ENCODE results near the gene COL6A2. TPM values are rescaled to one million over a fixed set of nuclear protein-coding genes. Genes with fewer than 3 reads are reported as not detected.

The COL6A2 gene
- total RNA-seq, 5 donors from 2014 or later (not counting 1 experiment from before 2014, with no cell fraction given) = 33.8 to 85.2 (median 60.7) TPM

- no peaks in the 10 kb centered on the region for H3K9me3 Mint-ChIP-seq
- peaks cover 0 to 71% of the 10 kb centered on the region in 2 experiments for H3K27me3 ChIP-seq (replicated peaks in 1 of 2; ENCODE audit: control insufficient read depth in 2 of 2, extremely low read depth in 1 of 2, insufficient read depth in 2 of 2, low read length in 1 of 2)
- H3K9me3 ChIP-seq = no peaks in the 10 kb centered on the region
- no peak overlapping the region for H3K4me3 ChIP-seq (ENCODE audit: control insufficient read depth in 1 of 2, extremely low read depth in 1 of 2, low read length in 1 of 2)
- no peak overlapping the region for H3K27ac ChIP-seq (ENCODE audit: low read length)
- peaks cover 18 to 50% of the 10 kb centered on the region in 2 donors for H3K27me3 Mint-ChIP-seq
- H3K4me1 ChIP-seq (ENCODE audit: control insufficient read depth in 1 of 2, extremely low read depth in 1 of 2, insufficient read depth in 2 of 2, low read length in 2 of 2) = peaks cover 0 to 16% of the 10 kb centered on the region in 2 experiments
- H3K4me1 Mint-ChIP-seq = peaks cover 6 to 13% (median 6%) of the 10 kb centered on the region in 3 donors
- no peaks in the 10 kb centered on the region for H3K36me3 Mint-ChIP-seq
- CTCF ChIA-PET = no interaction called here
- no peaks in the 10 kb centered on the region for H3K36me3 ChIP-seq (ENCODE audit: control insufficient read depth in 2 of 2, extremely low read depth in 1 of 2, insufficient read depth in 1 of 2, low read length in 1 of 2)
- ATAC-seq (replicated peaks in 1 of 4) (no peak), DNase-seq (no peak)
- POLR2A ChIA-PET = no interaction called here
- H3K4me3 Mint-ChIP-seq = no peak overlapping the region
- WGBS (ENCODE audit: insufficient coverage) = 80% methylated on average over 11 of the region's 13 CpGs
- no peak overlapping the region for H3K27ac Mint-ChIP-seq
Measured at GRCh38 chr21:46064870-46065214, 33.1 kb upstream of the COL6A2 start.

GRCh38 chr21:46065215-46065913 lies 32.5 kb upstream of the COL6A2 start:
- Histone ChIP-seq H3K36me3 (ENCODE audit: control insufficient read depth in 2 of 2, extremely low read depth in 1 of 2, insufficient read depth in 1 of 2, low read length in 1 of 2) (no peaks in the 10 kb centered on the region), H3K27ac (ENCODE audit: low read length) (no peak overlapping the region), H3K9me3 (no peaks in the 10 kb centered on the region), H3K4me1 (ENCODE audit: control insufficient read depth in 1 of 2, extremely low read depth in 1 of 2, insufficient read depth in 2 of 2, low read length in 2 of 2) (peaks cover 0 to 16% of the 10 kb centered on the region in 2 experiments), H3K27me3 (replicated peaks in 1 of 2; ENCODE audit: control insufficient read depth in 2 of 2, extremely low read depth in 1 of 2, insufficient read depth in 2 of 2, low read length in 1 of 2) (peaks cover 0 to 66% of the 10 kb centered on the region in 2 experiments), H3K4me3 (ENCODE audit: control insufficient read depth in 1 of 2, extremely low read depth in 1 of 2, low read length in 1 of 2) (peak overlapping the region in 1 of 2 donors; percentile 11)
- WGBS (ENCODE audit: insufficient coverage) = 36% methylated on average over 9 of the region's 22 CpGs
- Mint-ChIP-seq H3K27me3 (peaks cover 18 to 50% of the 10 kb centered on the region in 2 donors), H3K4me1 (peaks cover 6 to 13% (median 6%) of the 10 kb centered on the region in 3 donors), H3K9me3 (no peaks in the 10 kb centered on the region), H3K36me3 (no peaks in the 10 kb centered on the region), H3K27ac (peak overlapping the region; percentile 55 to 76), H3K4me3 (peak overlapping the region in 2 of 3 donors; percentile 41 to 74)
- POLR2A ChIA-PET = no interaction called here
- DNase-seq (peak in 1 of 35 experiments; percentile 24), ATAC-seq (replicated peaks in 1 of 4) (peak in 2 of 4 experiments; percentile 51 to 61)
- CTCF ChIA-PET = no interaction called here

GRCh38 chr21:46065914-46066551 lies 31.9 kb upstream of the COL6A2 start:
- H3K9me3 Mint-ChIP-seq = no peaks in the 10 kb centered on the region
- peak overlapping the region in 1 of 2 donors; percentile 76 for H3K27ac Mint-ChIP-seq
- H3K4me3 Mint-ChIP-seq = peak overlapping the region in 2 of 3 donors; percentile 41 to 74

GRCh38 chr21:46066591-46067331 lies 31.2 kb upstream of the COL6A2 start:
- H3K9me3 ChIP-seq = no peaks in the 10 kb centered on the region
- WGBS (ENCODE audit: insufficient coverage) = 87% methylated on average over 23 of the region's 29 CpGs
- no peaks in the 10 kb centered on the region for H3K36me3 ChIP-seq (ENCODE audit: control insufficient read depth in 2 of 2, extremely low read depth in 1 of 2, insufficient read depth in 1 of 2, low read length in 1 of 2)
- ChIA-PET CTCF (no interaction called here), POLR2A (no interaction called here)
- Mint-ChIP-seq H3K27ac (no peak overlapping the region), H3K27me3 (peaks cover 15 to 45% of the 10 kb centered on the region in 2 donors), H3K9me3 (no peaks in the 10 kb centered on the region), H3K36me3 (no peaks in the 10 kb centered on the region), H3K4me1 (peaks cover 6 to 13% (median 6%) of the 10 kb centered on the region in 3 donors), H3K4me3 (peak overlapping the region in 1 of 3 donors; percentile 74)
- H3K4me3 ChIP-seq (ENCODE audit: control insufficient read depth in 1 of 2, extremely low read depth in 1 of 2, low read length in 1 of 2) = no peak overlapping the region
- ATAC-seq (replicated peaks in 1 of 4) = no peak
- peaks cover 0 to 16% of the 10 kb centered on the region in 2 experiments for H3K4me1 ChIP-seq (ENCODE audit: control insufficient read depth in 1 of 2, extremely low read depth in 1 of 2, insufficient read depth in 2 of 2, low read length in 2 of 2)
- H3K27me3 ChIP-seq (replicated peaks in 1 of 2; ENCODE audit: control insufficient read depth in 2 of 2, extremely low read depth in 1 of 2, insufficient read depth in 2 of 2, low read length in 1 of 2) = peaks cover 0 to 59% of the 10 kb centered on the region in 2 experiments
- DNase-seq = no peak
- H3K27ac ChIP-seq (ENCODE audit: low read length) = no peak overlapping the region

More at GRCh38 chr21:46065914-46066551, 31.9 kb upstream of the COL6A2 start:
- Histone ChIP-seq H3K27me3 (replicated peaks in 1 of 2; ENCODE audit: control insufficient read depth in 2 of 2, extremely low read depth in 1 of 2, insufficient read depth in 2 of 2, low read length in 1 of 2) (peaks cover 0 to 62% of the 10 kb centered on the region in 2 experiments), H3K27ac (ENCODE audit: low read length) (no peak overlapping the region), H3K4me1 (ENCODE audit: control insufficient read depth in 1 of 2, extremely low read depth in 1 of 2, insufficient read depth in 2 of 2, low read length in 2 of 2) (peaks cover 0 to 16% of the 10 kb centered on the region in 2 experiments), H3K9me3 (no peaks in the 10 kb centered on the region), H3K4me3 (ENCODE audit: control insufficient read depth in 1 of 2, extremely low read depth in 1 of 2, low read length in 1 of 2) (no peak overlapping the region), H3K36me3 (ENCODE audit: control insufficient read depth in 2 of 2, extremely low read depth in 1 of 2, insufficient read depth in 1 of 2, low read length in 1 of 2) (no peaks in the 10 kb centered on the region)
- WGBS (ENCODE audit: insufficient coverage) = 61% methylated on average over 23 of the region's 23 CpGs
- no peak for DNase-seq
- CTCF ChIA-PET = no interaction called here
- Mint-ChIP-seq H3K4me1 (peaks cover 6 to 13% (median 6%) of the 10 kb centered on the region in 3 donors), H3K36me3 (no peaks in the 10 kb centered on the region), H3K27me3 (peaks cover 18 to 47% of the 10 kb centered on the region in 2 donors)
- no peak for ATAC-seq (replicated peaks in 1 of 4)
- POLR2A ChIA-PET = no interaction called here

DNA sequence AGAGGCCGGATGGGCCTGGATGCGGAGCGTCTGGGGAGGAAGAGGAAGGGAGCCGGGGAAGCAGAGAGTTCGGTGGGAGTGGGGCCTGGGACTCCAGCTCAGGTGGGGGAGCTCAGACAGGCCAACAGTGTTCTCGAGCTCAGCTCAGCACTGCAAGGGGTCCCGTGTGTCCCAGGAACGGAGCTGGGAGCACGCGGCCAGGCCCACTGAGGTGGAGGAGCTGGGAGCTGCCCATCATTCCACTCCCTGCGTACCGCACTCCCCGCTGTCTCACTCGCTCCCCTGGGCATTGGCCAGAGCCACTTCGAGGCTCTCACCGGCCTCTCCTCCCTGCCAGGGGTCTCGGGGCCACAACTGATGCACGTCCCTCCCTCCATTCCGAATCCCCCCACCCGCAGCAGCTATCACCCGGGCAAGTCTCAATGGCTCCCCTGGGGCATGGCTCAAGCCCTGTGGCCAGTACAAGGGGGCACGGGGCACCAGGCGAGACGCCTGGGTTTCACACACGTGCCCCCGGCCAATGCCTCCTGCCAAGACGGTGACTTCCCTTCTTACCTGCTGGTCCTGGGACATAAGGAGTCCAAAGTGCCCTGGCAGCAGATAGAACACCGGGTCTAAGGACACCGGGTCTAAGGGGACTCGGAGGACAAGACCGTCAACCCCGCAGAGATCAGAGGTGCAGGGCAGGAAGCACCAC lies 30.3 kb upstream of the COL6A2 start:
- Histone ChIP-seq H3K27ac (ENCODE audit: low read length) (no peak overlapping the region), H3K36me3 (ENCODE audit: control insufficient read depth in 2 of 2, extremely low read depth in 1 of 2, insufficient read depth in 1 of 2, low read length in 1 of 2) (no peaks in the 10 kb centered on the region), H3K9me3 (no peaks in the 10 kb centered on the region), H3K4me3 (ENCODE audit: control insufficient read depth in 1 of 2, extremely low read depth in 1 of 2, low read length in 1 of 2) (no peak overlapping the region), H3K4me1 (ENCODE audit: control insufficient read depth in 1 of 2, extremely low read depth in 1 of 2, insufficient read depth in 2 of 2, low read length in 2 of 2) (peaks cover 0 to 16% of the 10 kb centered on the region in 2 experiments), H3K27me3 (replicated peaks in 1 of 2; ENCODE audit: control insufficient read depth in 2 of 2, extremely low read depth in 1 of 2, insufficient read depth in 2 of 2, low read length in 1 of 2) (peaks cover 0 to 56% of the 10 kb centered on the region in 2 experiments)
- H3K36me3 Mint-ChIP-seq = no peaks in the 10 kb centered on the region
- H3K9me3 Mint-ChIP-seq = no peaks in the 10 kb centered on the region
- ATAC-seq (replicated peaks in 1 of 4) = no peak
- no peak for DNase-seq
- no peak overlapping the region for H3K27ac Mint-ChIP-seq
- ChIA-PET POLR2A (no interaction called here), CTCF (no interaction called here)
- H3K4me1 Mint-ChIP-seq = peaks cover 6 to 13% (median 6%) of the 10 kb centered on the region in 3 donors
- WGBS (ENCODE audit: insufficient coverage) = 96% methylated on average over 25 of the region's 32 CpGs
- H3K27me3 Mint-ChIP-seq = peaks cover 6 to 41% of the 10 kb centered on the region in 2 donors
- no peak overlapping the region for H3K4me3 Mint-ChIP-seq

GRCh38 chr21:46068516-46069079 lies 29.3 kb upstream of the COL6A2 start:
- ATAC-seq (replicated peaks in 1 of 4) (no peak), DNase-seq (no peak)
- H3K9me3 Mint-ChIP-seq = no peaks in the 10 kb centered on the region
- H3K27ac ChIP-seq (ENCODE audit: low read length) = no peak overlapping the region
- no peak overlapping the region for H3K4me3 ChIP-seq (ENCODE audit: control insufficient read depth in 1 of 2, extremely low read depth in 1 of 2, low read length in 1 of 2)
- WGBS (ENCODE audit: insufficient coverage) = 82% methylated on average over 13 of the region's 14 CpGs
- H3K4me3 Mint-ChIP-seq = no peak overlapping the region
- CTCF ChIA-PET = no interaction called here
- POLR2A ChIA-PET = no interaction called here
- peaks cover 0 to 48% of the 10 kb centered on the region in 2 experiments for H3K27me3 ChIP-seq (replicated peaks in 1 of 2; ENCODE audit: control insufficient read depth in 2 of 2, extremely low read depth in 1 of 2, insufficient read depth in 2 of 2, low read length in 1 of 2)
- peaks cover 0 to 16% of the 10 kb centered on the region in 2 experiments for H3K4me1 ChIP-seq (ENCODE audit: control insufficient read depth in 1 of 2, extremely low read depth in 1 of 2, insufficient read depth in 2 of 2, low read length in 2 of 2)
- H3K27ac Mint-ChIP-seq = no peak overlapping the region
- H3K9me3 ChIP-seq = no peaks in the 10 kb centered on the region
- peaks cover 6 to 13% (median 6%) of the 10 kb centered on the region in 3 donors for H3K4me1 Mint-ChIP-seq
- H3K36me3 ChIP-seq (ENCODE audit: control insufficient read depth in 2 of 2, extremely low read depth in 1 of 2, insufficient read depth in 1 of 2, low read length in 1 of 2) = no peaks in the 10 kb centered on the region
- H3K36me3 Mint-ChIP-seq = no peaks in the 10 kb centered on the region
- H3K27me3 Mint-ChIP-seq = peaks cover 4 to 32% of the 10 kb centered on the region in 2 donors
